GOT3 (cell line): Measurements from ENCODE around the gene LTO1.
"Not testable (repeated sequence)": the region's sequence is repeated elsewhere in the genome, so short reads cannot be mapped to it uniquely, and the experiment has no call there.

Experiments
- DNase-seq: peaks from one replicate; lab custom pipeline; 2025; ENCODE audit warnings: mixed read lengths; lab: John Stamatoyannopoulos, UW

LTO1 gene

GRCh38 chr11:69634590-69634989 lies 40.6 kb downstream of the LTO1 start:
- no peak for DNase-seq

DNA sequence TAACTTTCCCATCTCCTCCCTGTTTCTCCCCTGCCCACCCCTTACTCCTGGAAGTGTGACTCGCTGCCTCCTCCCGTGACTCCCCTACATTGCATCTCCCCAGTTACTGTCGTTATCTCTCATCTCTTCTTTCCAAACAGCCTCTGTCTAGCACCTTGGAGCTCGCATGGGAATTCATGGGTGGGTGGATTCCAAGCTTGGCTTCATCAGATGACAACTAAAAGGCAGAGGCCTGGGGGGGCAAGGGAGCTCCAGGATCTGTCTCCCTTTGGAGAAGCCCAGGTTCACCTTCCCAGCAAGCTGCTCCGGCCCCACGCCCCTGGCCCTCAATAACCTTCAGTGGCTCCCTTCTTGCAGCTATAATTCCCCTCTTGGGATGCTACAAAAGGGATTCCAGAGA lies 41.1 kb downstream of the LTO1 start:
- no peak for DNase-seq

DNA sequence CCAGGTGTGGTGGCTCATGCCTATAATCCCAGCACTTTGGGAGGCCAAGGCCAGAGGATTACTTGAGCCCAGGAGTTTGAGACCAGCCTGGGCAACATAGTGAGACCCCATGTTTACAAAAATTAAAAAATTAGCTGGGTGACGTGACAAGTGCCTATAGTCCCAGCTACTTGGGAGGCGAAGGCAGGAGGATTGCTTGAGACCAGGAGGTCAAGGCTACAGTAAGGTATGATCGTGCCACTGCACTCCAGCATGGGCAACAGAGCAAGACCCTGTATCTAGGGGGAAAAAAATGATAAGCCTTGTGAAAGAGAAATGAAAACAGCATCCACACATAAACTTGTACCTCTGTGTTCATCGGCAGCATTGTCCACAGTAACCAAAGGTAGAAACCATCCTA lies 42.3 kb downstream of the LTO1 start:
- DNase-seq: no peak

GRCh38 chr11:69630424-69630823 lies 44.7 kb downstream of the LTO1 start:
- DNase-seq: no peak

DNA sequence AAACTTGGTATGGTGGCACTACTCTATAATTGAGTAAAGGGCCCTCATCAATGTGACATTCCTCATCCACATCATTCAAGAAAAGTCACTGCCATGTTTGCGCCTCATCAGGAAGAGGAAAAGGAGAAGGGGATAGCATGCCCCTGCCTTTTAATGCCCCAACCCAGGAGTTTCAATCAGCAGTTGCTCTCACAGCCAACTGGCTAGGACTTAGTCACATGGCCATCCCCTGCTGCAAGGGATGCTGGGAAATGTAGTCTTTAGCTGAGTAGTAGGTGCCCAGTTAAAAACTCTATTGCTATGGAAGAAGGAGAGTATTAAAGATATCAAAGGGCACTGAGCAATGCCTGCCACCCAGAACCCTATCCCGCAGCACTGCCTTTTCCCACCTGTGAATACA lies 45.1 kb downstream of the LTO1 start:
- no peak for DNase-seq

DNA sequence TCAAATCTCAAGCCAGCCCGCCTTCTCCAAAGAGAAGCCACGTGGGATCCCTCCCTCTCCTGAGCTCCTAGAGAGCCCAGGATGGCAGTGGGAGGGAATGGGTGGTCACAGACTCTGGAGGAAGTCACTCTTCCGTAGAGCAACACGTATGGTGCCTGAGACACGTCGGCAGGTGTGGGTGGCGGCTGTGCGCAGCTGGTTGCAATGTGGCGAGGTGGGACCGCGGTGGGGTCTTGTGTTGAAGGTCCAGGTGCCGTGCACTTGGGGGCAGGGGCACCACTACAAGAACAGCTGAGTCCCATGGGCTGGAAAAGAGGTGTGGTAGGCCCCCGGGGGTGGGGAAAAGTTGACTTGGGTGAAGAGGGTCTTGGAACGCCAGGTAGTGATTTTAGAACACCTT lies 47.6 kb downstream of the LTO1 start:
- no peak for DNase-seq

GRCh38 chr11:69625476-69625875 lies 49.7 kb downstream of the LTO1 start:
- DNase-seq: no peak

GRCh38 chr11:69624293-69624692 lies 50.9 kb downstream of the LTO1 start:
- DNase-seq: no peak

- DNase-seq: not testable (repeated sequence)
Observed at GRCh38 chr11:69622097-69622681, 53.0 kb downstream of the LTO1 start.

GRCh38 chr11:69620683-69621290 lies 54.4 kb downstream of the LTO1 start:
- no peak for DNase-seq

DNA sequence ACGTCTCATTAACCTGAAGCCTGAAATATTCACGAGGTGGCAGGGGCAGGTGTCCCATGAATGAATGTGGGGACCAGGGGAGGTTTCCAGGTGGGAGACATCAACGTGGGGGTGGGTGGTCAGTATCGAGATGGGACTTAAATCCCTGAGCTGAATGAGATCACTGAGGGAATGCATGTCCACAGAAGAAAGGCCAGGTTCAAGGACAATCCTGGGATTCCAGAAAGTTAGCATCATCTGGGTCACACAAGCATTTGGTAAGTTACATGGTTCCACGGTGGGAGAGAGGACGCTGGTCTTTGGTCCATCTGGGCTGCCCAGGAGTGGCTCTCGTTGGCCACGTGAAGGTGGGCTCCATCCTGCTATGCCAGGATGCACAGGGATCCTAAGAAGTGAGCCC lies 56.9 kb downstream of the LTO1 start:
- no peak for DNase-seq

DNA sequence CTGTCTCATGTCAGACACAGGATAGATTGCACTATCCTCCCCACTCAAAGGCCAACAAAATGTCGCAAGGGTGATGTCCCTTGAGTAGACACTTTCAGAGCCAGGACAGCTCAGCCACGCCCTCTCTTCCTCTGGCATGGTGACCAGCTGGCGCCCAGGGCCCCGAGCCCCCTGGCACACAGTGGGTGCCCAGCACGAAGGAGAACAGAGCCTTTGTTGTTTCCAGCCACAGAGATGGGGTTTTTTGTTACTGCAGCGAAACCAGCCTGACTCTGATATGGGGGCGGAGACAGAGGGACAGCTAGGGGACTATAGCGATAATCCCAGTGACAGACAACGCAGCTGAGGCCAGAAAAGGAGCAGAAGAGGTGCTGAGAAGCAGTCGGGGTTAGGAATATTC lies 57.5 kb downstream of the LTO1 start:
- DNase-seq: no peak

DNA sequence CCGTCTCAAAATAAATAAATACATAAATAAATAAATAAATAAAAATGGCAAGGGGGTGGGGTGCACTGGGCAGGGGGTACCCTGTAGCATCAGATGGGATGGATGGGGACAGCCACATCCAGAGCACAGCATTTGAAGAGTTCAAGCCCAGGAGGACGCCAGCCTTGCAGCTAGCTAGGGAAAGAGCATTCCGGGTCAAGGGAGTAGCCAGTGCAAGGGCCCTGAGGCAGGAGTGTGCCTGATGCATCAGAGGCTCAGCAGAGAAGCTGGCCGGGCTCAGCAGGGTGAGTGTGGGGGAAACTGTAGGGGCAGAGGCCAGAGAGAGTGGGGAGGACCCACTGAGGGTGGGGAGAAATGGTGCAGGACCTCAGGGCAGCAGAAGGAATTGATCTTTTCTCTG lies 57.9 kb downstream of the LTO1 start:
- no peak for DNase-seq
